Inferior parietal cortex (tissue), 1 donor: ENCODE results near the gene DENND4C.
"Not testable (repeated sequence)": the region's sequence is repeated elsewhere in the genome, so short reads cannot be mapped to it uniquely, and the experiment has no call there.

Experiments used
- DNase-seq: peaks from one replicate; pipeline ENCODE4 v3.0.0-alpha.2; 2016; ENCODE audit errors: extremely low spot score

Gene DENND4C

GRCh38 chr9:19372567-19372966 lies 142.1 kb downstream of the DENND4C start:
- DNase-seq: no peak

- DNase-seq: no peak
These were observed 143.0 kb downstream of the DENND4C start for GRCh38 chr9:19373527-19373926.

DNA sequence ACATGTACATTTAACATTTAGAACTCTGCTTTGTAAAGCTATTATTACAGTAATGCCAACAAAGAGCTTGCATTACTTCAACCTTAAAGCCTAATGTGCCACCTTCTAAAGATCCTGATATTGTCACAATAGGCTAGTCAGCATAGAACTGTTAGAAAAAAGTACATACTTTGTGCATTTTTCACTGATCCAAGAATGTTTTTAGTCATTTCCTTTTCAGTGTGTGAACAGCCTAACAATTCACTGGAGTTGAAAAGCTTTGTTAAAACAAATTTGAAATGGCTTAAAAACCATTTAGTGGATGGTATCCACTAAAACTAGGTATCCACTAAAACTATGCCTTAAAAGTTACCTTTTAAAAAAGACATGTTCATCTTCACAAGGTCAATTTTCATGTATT lies 145.0 kb downstream of the DENND4C start:
- no peak for DNase-seq

GRCh38 chr9:19376931-19377330 lies 146.4 kb downstream of the DENND4C start:
- DNase-seq: no peak

DNA sequence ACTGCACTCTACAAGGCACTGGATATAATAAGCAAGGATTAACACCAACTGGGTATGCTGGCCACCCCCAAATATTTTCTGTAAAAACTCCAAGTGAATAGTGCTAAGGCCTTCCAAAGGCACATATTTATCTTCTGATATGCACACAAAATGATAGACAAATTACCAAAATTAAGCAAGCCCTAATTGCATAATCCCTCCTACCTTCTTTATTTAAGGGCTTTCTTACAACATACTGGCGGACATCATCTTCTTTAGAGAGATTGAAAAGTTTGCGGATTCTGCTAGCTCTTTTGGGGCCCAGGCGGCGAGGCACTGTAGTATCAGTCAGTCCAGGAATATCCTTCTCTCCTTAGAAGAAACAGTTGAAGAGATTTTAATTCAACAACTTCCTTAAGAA lies 147.7 kb downstream of the DENND4C start:
- DNase-seq: no peak

- DNase-seq: no peak
These were observed 148.2 kb downstream of the DENND4C start for GRCh38 chr9:19378647-19379046.

DNA sequence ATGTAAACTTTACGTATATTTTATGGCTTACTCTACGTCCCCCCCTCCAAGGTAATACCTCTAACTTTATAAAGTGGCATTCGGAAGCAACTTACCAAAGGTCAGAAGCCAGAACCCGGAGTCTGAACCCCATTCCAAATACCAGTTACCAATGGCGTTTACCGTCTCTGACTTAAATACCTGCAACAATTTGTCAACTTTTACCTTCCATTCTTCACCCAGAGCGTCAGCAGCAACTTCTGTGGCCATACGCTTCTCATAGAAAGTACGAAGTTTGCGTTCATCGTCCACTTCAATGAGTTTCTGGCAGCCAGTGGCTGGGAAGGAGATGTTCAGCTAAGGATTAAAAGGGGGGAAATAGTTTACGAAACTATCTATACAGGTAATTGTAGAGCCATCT lies 148.8 kb downstream of the DENND4C start:
- no peak for DNase-seq

- DNase-seq: no peak
These were observed 149.2 kb downstream of the DENND4C start for GRCh38 chr9:19379697-19380046.

DNA sequence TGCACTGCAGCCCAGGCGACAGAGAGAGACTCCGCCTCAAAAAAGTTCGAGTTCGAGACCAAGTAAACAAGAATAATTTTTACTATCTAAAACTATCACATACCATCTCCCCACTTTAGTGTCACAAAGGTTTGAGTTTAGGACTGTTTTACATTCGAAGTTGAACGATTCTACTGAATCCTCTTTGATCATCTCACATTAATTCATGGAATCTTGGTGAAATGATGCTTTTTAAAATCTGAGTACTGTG lies 150.3 kb downstream of the DENND4C start:
- no peak for DNase-seq

- no peak for DNase-seq
These were observed 151.2 kb downstream of the DENND4C start for GRCh38 chr9:19381656-19382055.

DNA sequence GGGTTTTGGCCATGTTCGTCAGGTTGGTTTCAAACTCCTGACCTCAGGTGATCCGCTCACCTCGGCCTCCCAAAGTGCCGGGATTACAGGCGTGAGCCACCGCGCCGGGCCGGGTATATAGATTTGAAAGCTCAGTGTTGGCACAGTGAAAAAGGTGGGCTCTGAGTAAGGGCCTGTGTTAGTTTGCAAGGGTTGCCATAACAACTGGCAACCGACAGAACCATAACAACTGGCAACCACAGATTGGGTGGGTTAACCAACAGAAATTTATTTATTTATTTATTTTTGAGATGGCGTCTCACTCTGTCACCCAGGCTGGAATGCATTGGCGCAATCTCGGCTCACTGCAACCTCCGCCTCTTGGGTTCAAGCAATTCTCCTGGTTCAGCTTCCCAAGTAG lies 154.7 kb downstream of the DENND4C start:
- DNase-seq: not testable (repeated sequence)

DNA sequence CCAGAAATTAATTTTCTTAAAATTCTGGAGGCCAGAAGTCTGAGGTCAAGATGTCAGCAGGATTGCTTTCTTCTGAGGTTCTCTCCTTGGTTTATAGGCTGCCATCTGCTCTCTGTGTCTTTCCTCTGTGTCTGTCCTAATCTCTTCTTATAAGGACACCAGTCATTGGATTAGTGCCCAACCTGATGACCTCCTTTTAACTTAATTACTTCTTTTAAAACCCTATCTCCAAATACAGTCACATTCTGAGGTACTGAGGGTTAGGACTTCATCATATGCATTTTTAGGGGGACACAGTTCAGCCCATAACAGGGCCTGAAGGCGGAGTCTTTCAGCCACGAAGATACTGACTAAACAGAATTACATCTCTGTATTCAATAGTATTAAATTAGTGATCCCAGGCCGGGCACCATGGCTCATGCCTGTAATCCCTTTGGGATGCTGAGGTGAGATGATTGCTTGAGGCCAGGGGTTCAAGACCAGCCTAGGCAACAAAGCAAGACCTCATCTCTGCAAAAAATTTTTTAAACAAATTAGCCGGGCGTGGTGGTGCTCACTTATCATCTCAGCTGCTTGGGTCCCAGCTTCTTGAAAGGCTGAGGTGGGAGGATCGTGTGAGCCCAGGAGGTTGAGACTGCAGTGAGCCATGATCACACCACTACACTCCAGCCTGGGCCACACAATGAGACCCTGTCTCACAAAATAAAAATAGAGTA lies 155.5 kb downstream of the DENND4C start:
- DNase-seq: no peak

DNA sequence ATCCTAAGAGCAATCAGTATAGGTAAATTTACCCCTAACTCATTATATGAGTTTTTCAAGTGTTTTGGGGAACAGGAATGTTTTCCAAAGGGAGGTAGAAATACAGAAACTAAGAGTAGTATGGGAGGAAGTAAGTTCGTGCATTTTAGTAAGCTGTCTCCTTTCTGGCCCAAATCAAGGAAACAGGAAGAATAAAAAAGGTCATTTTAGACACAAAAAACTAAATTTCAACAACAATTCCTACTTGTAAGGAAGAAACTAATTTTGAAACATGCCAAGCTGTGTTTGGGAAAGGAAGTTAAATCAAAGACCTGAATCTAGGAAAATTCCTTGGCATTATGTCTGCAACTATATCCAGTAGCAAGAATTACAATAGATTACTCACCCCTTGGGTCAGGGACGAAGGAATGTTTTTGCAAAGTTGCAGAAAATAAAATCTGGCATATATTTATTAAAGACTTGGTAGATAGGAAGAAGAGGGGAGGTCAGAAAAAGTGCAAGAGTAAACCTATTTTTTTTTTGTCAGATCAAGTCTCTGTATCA lies 156.1 kb downstream of the DENND4C start:
- DNase-seq: no peak

- DNase-seq: no peak
These were observed 156.8 kb downstream of the DENND4C start for GRCh38 chr9:19387317-19387716.

GRCh38 chr9:19389539-19389938 lies 159.0 kb downstream of the DENND4C start:
- DNase-seq: not testable (repeated sequence)

GRCh38 chr9:19397845-19398244 lies 167.4 kb downstream of the DENND4C start:
- no peak for DNase-seq

GRCh38 chr9:19403231-19403630 lies 172.7 kb downstream of the DENND4C start:
- not testable (repeated sequence) for DNase-seq

DNA sequence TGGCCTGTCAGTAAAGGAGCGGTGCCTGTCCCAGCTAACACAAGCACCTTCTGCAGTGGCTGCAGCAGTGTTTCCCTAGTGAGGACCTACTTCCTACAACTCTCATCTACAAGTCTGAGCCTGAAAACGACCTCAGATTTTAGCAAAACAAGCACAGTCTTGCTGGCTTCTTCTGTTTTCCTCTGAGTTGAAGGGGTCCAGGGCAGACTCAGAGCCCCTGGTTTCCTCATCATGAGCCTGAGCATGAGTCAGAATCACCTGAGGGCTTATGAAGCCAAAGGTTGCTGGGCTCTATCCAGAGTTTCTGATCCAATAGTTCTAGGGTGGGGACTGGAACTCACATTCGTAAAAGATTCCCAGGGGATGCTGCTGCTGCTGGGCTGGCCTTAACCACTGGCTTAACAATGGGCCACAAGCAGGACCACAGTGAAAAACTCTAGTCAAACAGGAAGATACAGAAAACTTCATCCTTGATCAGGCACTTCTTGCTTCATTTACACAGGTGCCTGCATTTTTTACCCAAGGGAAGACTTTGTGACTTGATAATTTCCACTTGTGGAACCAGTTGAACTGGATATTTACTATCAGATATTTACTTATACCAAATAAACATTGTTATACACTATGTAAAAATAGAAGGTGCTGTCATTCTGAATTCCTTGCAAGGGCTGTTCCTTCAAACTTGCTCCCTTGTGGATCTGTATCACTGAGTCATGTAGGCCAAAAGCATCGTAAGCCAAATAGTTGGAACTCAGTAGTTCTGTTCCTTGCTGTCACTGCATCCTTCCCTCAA lies 174.0 kb downstream of the DENND4C start:
- no peak for DNase-seq

- DNase-seq: peak; percentile 47
These were observed 175.3 kb downstream of the DENND4C start for GRCh38 chr9:19405771-19406170.

GRCh38 chr9:19408316-19408692 lies 177.8 kb downstream of the DENND4C start:
- DNase-seq: no peak

- peak; percentile 86 for DNase-seq
These were observed 178.4 kb downstream of the DENND4C start, which contains the start of gene ACER2 for GRCh38 chr9:19408693-19409400. Gene ACER2, plus strand, starts transcription at chr9:19409009. Its CDS starts 76 bp downstream, at chr9:19409085.

DNA sequence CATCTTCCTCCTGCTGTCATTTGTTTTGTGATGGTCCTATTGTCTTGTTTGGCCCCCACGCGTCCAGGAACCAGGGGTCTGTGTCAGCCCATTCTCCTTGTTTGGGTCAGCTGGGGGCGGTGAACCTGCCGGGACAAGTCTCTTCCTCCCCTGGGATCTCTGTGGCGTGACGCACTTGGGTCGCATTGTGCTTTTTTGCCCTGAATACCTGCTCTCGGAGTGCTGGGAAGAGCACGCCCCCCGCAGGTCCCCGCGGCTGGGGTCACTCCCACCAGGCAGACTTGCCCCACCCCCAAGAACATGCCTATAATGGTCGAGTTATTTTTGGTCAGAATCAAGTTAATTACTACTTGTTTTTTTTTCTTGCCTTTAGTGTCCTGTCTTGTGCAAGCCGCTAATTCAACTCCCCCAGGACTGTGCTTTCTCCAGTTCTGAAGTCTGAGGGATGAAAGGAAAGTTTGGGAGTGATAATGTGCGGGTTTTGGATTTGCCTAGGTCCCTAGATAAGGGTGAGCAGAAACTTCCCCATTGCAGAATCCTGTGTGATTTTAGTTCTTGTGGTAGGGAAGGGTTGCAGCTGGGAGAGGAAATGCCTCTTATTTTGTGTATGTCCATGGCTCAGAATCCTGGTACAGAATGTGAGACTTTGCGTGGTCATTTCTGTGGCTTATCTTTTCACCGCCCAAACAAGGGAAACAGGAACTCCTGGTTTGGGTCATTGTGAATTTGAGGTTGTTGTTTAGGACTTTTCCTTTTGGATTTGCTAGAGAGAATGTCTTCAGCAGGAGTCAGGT lies 179.1 kb downstream of the DENND4C start:
- DNase-seq: no peak
